IPS-15b (cell line): Measurements from ENCODE around the gene PPIF.

Experiments
- H3K27me3 ChIP-seq: one replicate; pipeline ENCODE4 v1.6.1; 2013; ENCODE audit warnings: low read length; ENCODE audit not compliant: control insufficient read depth, insufficient read depth
- H3K36me3 ChIP-seq: one replicate; pipeline ENCODE4 v1.6.1; 2013; ENCODE audit warnings: low read length; ENCODE audit not compliant: control insufficient read depth, insufficient read depth
- H3K4me1 ChIP-seq: one replicate; pipeline ENCODE4 v1.6.1; 2013; ENCODE audit warnings: mild to moderate bottlenecking, low read length; ENCODE audit not compliant: control insufficient read depth, insufficient read depth
- H3K4me3 ChIP-seq: one replicate; pipeline ENCODE4 v1.5.1; 2013; ENCODE audit warnings: low read depth, low read length
- H3K9ac ChIP-seq: one replicate; pipeline ENCODE4 v1.6.1; 2013; ENCODE audit warnings: low read depth, mild to moderate bottlenecking, low read length
- H3K9me3 ChIP-seq: one replicate; pipeline ENCODE4 v1.6.1; 2013; ENCODE audit warnings: mild to moderate bottlenecking, low read length; ENCODE audit not compliant: control insufficient read depth, insufficient read depth

Gene PPIF

DNA sequence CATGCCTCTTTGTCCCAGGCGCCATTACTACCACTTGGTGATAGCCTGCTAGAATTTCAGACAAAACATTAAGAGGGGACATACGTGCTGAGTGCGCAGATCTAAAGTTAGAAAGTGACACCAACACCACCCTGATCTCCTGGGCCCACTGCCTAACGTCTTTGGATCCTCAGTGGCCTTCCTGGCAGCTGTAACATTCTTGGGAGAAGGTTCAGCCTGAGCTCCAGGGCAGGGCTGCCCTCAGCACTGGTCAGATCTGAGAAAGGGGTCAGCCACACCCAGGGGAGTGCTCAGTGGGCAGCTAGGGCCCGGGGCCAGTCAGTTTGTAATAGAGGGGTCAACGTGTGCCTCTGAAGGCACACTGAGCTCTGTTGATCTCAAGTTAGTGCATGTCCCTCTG lies 49.8 kb downstream of the PPIF start:
- no peak overlapping the region for H3K4me3 ChIP-seq

DNA sequence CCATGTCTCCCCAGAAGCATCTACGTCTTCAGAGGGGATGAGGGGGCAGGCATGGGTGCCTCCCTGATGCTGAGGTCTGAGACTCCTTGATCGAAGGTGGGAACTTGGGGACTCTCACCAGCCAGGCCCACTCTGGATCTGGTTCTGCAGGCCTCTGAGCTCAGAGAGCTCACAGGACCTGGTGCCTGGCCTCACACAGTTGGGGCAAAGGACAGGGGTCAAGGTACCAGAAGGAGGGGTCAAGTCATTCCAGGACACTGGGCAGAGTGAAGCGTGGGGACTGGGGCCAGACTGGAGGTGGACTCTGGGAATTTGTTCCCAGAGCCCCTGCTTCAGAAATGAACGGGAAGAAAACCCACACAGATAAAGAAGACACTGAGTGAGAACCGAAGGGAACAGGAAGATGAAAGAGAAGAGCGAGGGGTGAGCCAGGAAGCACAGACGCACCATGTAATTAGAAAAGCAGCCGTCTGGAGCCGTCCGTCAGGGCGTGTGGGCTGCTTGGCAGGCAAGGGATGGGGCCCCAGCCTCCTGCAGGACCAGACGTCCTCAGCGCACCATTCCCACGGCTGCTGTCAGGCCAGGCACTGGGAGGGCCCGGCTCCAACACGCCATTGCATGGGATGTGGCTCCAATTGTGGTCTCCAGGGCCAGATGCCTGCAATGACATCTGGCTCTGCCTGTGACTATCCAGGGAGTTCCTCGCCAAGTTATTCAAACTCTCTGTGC lies 50.5 kb downstream of the PPIF start:
- Histone ChIP-seq H3K9ac (no peak overlapping the region), H3K9me3 (no peaks in the 10 kb centered on the region), H3K4me1 (peaks cover 2% of the 10 kb centered on the region), H3K4me3 (no peak overlapping the region), H3K27me3 (no peaks in the 10 kb centered on the region), H3K36me3 (peaks cover 6% of the 10 kb centered on the region)

More for the DNA sequence above, 49.8 kb downstream of the PPIF start:
- Histone ChIP-seq H3K27me3 (no peaks in the 10 kb centered on the region), H3K9me3 (no peaks in the 10 kb centered on the region), H3K9ac (no peak overlapping the region), H3K4me1 (peaks cover 2% of the 10 kb centered on the region), H3K36me3 (peaks cover 6% of the 10 kb centered on the region)

DNA sequence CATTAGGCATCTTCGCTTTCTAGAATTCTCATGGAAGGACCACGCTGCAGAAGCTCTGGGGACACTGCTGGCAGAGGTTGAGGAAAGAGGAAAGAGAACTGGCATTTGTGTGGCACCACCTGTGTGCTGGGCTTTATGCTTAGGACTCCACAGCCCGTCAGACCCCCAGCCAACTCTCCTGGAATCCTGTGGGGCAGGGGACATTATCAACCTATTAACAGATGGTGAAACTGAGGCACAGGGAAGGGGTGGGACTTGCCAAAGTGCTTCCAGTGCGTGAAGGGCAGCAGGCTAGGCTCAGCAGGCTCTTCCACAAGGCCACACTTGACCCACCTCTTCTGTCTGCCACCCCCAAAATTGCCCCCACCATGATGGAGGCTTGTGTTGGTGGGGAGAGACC lies 51.4 kb downstream of the PPIF start:
- no peak overlapping the region for H3K4me3 ChIP-seq

DNA sequence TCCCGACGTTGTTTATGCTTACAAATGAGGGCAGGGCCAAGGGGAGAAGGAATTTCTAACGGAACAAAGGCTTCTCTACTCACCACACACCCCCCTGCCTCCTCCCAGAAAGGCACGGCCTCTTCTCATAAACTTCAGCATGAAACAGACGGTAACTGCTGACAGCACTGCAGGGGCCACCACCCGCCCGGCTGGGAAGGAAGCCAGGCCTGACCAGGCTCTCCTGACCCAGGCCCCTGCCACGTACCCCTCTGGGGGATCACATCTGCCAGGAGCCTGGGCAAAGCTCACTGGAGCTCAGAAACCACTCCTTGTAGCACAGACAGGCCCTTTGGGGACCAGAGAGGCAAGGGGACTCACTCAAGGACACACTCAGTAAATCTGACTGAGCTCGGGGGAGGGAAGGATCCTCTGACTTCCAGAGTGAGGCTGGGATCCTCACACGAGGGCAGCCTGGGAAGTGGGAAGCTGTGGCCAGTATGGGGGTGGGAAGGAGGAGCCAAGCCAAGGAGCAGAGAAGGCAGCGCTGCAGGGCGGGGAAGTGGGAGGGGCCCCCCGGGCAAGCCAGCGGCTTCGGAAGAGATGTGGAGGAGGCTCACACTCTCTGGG lies 52.1 kb downstream of the PPIF start:
- Histone ChIP-seq H3K9me3 (no peaks in the 10 kb centered on the region), H3K27me3 (no peaks in the 10 kb centered on the region), H3K36me3 (peaks cover under 1% of the 10 kb centered on the region), H3K9ac (no peak overlapping the region), H3K4me1 (peaks cover 4% of the 10 kb centered on the region), H3K4me3 (no peak overlapping the region)

More for the DNA sequence above, 51.4 kb downstream of the PPIF start:
- Histone ChIP-seq H3K9me3 (no peaks in the 10 kb centered on the region), H3K36me3 (peaks cover 6% of the 10 kb centered on the region), H3K27me3 (no peaks in the 10 kb centered on the region), H3K4me1 (peaks cover 4% of the 10 kb centered on the region), H3K9ac (no peak overlapping the region)

DNA sequence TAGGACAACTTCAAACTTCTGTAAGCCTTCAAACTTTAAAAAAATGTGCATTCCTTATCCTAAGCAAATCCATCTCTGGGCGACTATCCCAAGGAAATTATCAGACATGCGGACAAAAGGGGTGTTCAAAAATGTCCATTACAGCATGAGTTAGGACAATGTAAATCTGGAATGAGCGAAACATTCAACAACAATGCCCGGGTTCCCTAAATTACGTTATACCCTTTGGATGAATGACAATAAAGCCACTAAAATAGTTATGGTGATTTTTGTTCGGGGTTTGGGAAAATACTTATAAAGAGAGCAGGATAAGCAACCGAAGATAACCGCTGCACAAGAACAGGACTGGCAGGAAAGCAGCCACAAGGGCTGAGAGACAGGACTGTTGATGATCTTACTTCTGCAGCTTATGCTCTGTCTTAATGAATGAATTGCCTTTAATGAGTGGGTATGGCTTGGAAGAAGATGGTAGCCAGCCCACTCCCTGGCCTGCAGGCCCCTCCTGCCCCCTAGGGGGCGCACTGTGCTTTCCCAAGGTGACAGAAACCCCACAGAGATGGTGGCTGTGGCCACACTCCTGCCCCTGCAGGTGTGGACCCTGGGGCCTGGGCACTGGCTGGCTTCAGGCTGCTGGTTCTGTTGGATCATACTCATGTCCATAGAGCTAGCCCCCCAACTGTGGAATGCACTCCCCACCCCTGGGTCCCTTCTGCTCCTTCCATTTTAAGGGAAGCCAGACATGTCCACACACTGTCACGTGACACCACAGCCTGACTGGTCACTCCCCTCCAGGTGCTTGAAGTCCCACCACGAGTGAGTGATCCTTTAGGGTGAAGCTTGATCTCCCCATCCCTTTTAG lies 53.1 kb downstream of the PPIF start:
- Histone ChIP-seq H3K36me3 (no peaks in the 10 kb centered on the region), H3K9me3 (no peaks in the 10 kb centered on the region), H3K27me3 (no peaks in the 10 kb centered on the region), H3K9ac (no peak overlapping the region), H3K4me3 (no peak overlapping the region), H3K4me1 (peaks cover 4% of the 10 kb centered on the region)

DNA sequence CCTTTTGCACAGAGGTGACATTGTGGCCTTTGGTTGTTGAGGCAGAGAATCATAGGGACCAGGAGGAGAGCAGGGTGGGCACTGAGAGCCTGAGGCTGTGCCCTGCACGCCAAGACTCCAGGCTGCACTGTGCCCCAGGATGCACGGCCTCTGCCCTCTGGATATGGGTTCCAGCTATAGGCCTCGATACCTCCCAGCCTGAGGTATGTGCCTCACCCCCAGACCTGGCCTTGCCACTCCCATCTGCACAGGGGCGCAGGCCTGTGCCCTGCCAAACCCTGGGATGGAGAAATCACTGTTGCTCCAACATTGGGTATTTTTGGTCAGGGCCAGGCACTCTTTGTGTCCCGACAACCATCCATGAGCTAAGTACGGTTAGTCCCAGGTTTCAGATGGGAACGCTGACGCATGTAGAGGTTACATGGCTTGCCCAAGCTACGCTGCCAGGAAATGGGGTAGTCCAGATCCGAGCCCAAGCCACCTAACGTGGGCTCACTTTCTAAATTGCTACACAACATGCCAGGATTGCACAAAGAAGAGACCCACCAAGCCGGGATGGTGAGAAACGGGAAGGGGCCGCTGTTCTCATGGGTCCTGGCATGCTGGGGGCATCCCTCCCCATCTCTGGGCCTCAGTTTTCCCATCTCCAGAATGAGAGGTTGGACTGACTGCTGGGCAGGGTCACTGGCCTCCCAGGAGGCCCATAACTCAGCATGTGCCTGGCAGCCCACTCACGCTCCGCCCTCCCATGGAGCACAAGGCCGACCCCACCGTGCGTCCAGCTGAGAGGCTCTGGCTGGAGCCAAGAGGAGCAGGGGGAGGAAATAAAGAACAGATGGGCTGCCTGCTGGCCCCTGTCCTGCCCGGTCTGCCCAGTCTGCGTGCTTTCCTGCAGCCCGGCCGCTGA lies 54.0 kb downstream of the PPIF start:
- Histone ChIP-seq H3K4me1 (peaks cover 4% of the 10 kb centered on the region), H3K27me3 (no peaks in the 10 kb centered on the region), H3K4me3 (no peak overlapping the region)

DNA sequence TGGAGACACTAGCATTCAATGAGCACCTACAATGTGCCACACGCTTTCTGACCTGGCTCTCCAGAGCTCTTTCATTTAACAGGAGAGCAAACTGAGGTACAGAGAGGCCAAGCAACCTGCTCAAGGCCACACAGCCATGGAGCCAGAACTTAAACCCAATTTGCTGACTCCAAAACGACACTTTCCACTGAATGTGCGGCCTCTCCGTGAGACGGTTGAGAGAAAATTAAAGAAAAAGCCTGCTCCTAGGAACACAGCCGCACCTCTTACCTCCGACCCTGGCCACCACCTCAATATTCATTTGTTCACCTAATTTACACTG lies 55.3 kb downstream of the PPIF start:
- H3K27me3 ChIP-seq, result no peaks in the 10 kb centered on the region
- no peak overlapping the region for H3K9ac ChIP-seq
- H3K36me3 ChIP-seq, result no peaks in the 10 kb centered on the region
- peaks cover 4% of the 10 kb centered on the region for H3K4me1 ChIP-seq
- H3K4me3 ChIP-seq, result no peak overlapping the region
- H3K9me3 ChIP-seq, result no peaks in the 10 kb centered on the region

More for the DNA sequence above, 54.0 kb downstream of the PPIF start:
- H3K9me3 ChIP-seq, result no peaks in the 10 kb centered on the region
- H3K9ac ChIP-seq, result no peak overlapping the region
- no peaks in the 10 kb centered on the region for H3K36me3 ChIP-seq

DNA sequence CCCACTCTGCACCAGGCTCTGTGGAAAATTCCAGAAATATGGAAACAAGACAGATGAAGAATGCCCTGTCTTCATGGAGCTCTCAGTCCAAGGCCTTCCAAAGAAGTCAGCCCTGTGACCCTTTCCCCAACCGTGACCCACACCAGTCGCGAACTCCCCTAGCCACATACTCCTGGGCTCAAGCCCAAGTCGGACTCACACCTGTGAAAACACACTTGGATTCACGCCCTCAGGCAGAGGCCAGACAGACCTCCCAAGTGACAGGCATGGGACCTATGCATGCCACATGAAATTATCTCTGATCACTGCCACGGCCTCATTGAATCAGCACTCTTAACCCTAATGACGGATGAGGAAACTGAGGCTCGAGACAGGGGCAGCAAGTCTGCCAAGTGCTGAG lies 55.7 kb downstream of the PPIF start:
- H3K36me3 ChIP-seq, result no peaks in the 10 kb centered on the region
- no peak overlapping the region for H3K9ac ChIP-seq
- no peaks in the 10 kb centered on the region for H3K9me3 ChIP-seq
- no peak overlapping the region for H3K4me3 ChIP-seq
- H3K27me3 ChIP-seq, result no peaks in the 10 kb centered on the region
- H3K4me1 ChIP-seq, result peaks cover 4% of the 10 kb centered on the region

DNA sequence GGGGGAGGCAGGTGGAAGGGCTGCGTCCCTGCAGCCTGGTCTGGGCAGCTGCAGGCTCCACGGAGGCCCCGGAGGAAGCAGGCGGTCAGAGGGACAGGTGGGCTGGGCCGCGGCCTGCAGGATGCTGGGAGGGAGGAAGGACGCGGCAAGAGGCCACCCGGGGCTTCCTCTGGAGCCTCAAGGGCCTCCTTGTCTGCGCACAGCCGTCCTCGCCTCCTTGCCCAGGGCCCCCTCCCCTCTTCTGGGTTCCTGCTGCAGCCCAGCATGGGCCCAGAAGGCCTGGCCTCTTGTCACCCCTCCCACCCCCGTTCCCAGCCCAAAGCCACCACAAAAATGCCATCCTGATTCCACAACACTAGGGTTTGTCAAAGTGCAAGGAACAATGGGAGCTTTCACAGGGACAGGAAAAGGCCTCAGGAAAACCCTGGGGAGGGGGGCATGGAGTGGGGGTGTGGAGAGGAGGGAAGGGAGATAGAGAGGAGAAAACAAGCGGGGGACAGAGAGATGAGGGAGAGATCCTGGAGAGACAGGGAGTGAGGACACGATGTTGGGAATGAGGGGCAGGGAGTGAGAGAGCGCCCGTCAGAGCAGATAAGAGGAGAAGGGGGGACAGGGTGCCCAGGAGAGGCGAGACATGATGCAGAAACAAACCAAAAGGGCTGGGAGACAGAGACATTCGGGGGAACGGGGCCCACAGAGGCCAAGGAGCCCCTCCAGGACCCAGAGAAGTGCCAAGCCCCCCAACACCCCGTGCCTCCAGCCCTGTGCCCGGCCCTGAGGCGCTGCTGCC lies 56.4 kb downstream of the PPIF start:
- H3K4me1 ChIP-seq, result peaks cover 4% of the 10 kb centered on the region
- H3K27me3 ChIP-seq, result no peaks in the 10 kb centered on the region
- no peak overlapping the region for H3K4me3 ChIP-seq
- H3K36me3 ChIP-seq, result no peaks in the 10 kb centered on the region
- H3K9ac ChIP-seq, result no peak overlapping the region
- no peaks in the 10 kb centered on the region for H3K9me3 ChIP-seq

DNA sequence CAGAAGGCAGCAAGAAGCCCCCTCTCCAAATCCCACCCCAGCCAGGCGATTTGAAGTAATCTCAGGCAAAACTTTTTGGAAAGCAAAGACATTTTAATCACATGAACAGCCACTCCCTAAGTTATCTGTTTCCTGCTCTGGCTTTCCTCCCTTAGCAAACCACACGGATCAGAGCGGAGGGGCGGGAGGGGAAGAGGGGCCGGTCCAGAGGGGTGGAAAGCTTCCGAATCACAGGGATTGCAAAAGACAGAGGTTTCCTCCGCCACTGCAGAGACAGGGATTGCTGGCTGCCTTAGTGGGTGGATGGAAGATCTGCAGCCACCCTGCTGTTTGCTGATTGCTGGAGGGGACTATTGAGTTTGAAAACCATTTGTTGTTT lies 57.0 kb downstream of the PPIF start:
- Histone ChIP-seq H3K9ac (no peak overlapping the region), H3K4me3 (no peak overlapping the region), H3K36me3 (no peaks in the 10 kb centered on the region), H3K4me1 (peaks cover 2% of the 10 kb centered on the region), H3K27me3 (no peaks in the 10 kb centered on the region), H3K9me3 (no peaks in the 10 kb centered on the region)
